ENCODE results near the gene AIG1.
"Not testable (repeated sequence)": the region's sequence is repeated elsewhere in the genome, so short reads cannot be mapped to it uniquely, and the experiment has no call there.

The AIG1 gene

GRCh38 chr6:143233554-143234285 is 173.0 kb downstream of the AIG1 start:
- DNase-seq (ENCODE audit: low read depth) = peak; percentile 11

- DNase-seq (ENCODE audit: low read depth) = no peak
Observed at GRCh38 chr6:143234734-143235133, 174.0 kb downstream of the AIG1 start.

- peak; percentile 9 for DNase-seq (ENCODE audit: low read depth)
Observed at GRCh38 chr6:143236151-143236798, 175.6 kb downstream of the AIG1 start.

GRCh38 chr6:143238306-143238705 is 177.6 kb downstream of the AIG1 start:
- no peak for DNase-seq (ENCODE audit: low read depth)

GRCh38 chr6:143241111-143241510 is 180.4 kb downstream of the AIG1 start:
- no peak for DNase-seq (ENCODE audit: low read depth)

- DNase-seq (ENCODE audit: low read depth) = no peak
Observed at GRCh38 chr6:143241911-143242310, 181.2 kb downstream of the AIG1 start.

- DNase-seq (ENCODE audit: low read depth) = no peak
Observed at GRCh38 chr6:143243786-143244185, 183.1 kb downstream of the AIG1 start.

- no peak for DNase-seq (ENCODE audit: low read depth)
Observed at GRCh38 chr6:143245656-143246055, 185.0 kb downstream of the AIG1 start.

GRCh38 chr6:143246166-143246775 is 185.6 kb downstream of the AIG1 start:
- not testable (repeated sequence) for DNase-seq (ENCODE audit: low read depth)

- DNase-seq (ENCODE audit: low read depth) = no peak
Observed at GRCh38 chr6:143247586-143247985, 186.9 kb downstream of the AIG1 start.

- no peak for DNase-seq (ENCODE audit: low read depth)
Observed at GRCh38 chr6:143248359-143248758, 187.7 kb downstream of the AIG1 start.

- DNase-seq (ENCODE audit: low read depth) = no peak
Observed at GRCh38 chr6:143251288-143251687, 190.6 kb downstream of the AIG1 start.

- DNase-seq (ENCODE audit: low read depth) = no peak
Observed at GRCh38 chr6:143252961-143253360, 192.3 kb downstream of the AIG1 start.

GRCh38 chr6:143253586-143253985 is 192.9 kb downstream of the AIG1 start:
- DNase-seq (ENCODE audit: low read depth) = no peak

GRCh38 chr6:143258945-143259344 is 198.3 kb downstream of the AIG1 start:
- DNase-seq (ENCODE audit: low read depth) = no peak

- DNase-seq (ENCODE audit: low read depth) = peak; percentile 2
Observed at GRCh38 chr6:143260857-143261256, 200.2 kb downstream of the AIG1 start.

- no peak for DNase-seq (ENCODE audit: low read depth)
Observed at GRCh38 chr6:143261899-143262436, 201.3 kb downstream of the AIG1 start.

- DNase-seq (ENCODE audit: low read depth) = no peak
Observed at GRCh38 chr6:143262859-143263258, 202.2 kb downstream of the AIG1 start.

- DNase-seq (ENCODE audit: low read depth) = no peak
Observed at GRCh38 chr6:143264379-143264778, 203.7 kb downstream of the AIG1 start.

GRCh38 chr6:143264986-143265764 is 204.5 kb downstream of the AIG1 start:
- DNase-seq (ENCODE audit: low read depth) = peak; percentile 4

GRCh38 chr6:143267760-143268159 is 207.1 kb downstream of the AIG1 start:
- no peak for DNase-seq (ENCODE audit: low read depth)

- DNase-seq (ENCODE audit: low read depth) = no peak
Observed at GRCh38 chr6:143268439-143268838, 207.8 kb downstream of the AIG1 start.

Measured in fibroblast of gingiva (primary cell).